Heart right ventricle (tissue), 16 donors: Measurements from ENCODE around the gene RCOR3. TPM values are rescaled to one million over a fixed set of nuclear protein-coding genes. Genes with fewer than 3 reads are reported as not detected.
"Not testable (repeated sequence)": the region's sequence is repeated elsewhere in the genome, so short reads cannot be mapped to it uniquely, and the experiment has no call there.

Source experiments
- ATAC-seq, 8 donors: fragments of 200-7000 bp; cut with Tn5 transposase; one replicate each; pipeline ENCODE4 v1.9.1; 2020; ENCODE audit warnings: mild to moderate bottlenecking in 8 of 8, moderate library complexity in 8 of 8, moderate number of reproducible peaks in 1 of 8
- DNase-seq, 2 donors: peaks; one replicate each; pipeline ENCODE4 v3.0.0-alpha.2; 2020
- H3K27ac ChIP-seq, 10 donors: fragments of 200-600 bp; sonication (generic) in 2 of 10; one replicate each; pipeline versions ENCODE4 v1.5.0 to v1.8.0; 2020 to 2022; ENCODE audit warnings: mild to moderate bottlenecking in 3 of 10
- H3K27me3 ChIP-seq, 7 donors: fragments of 200-600 bp; one replicate each; pipeline ENCODE4 v1.8.0; 2021 to 2022; ENCODE audit warnings: mild to moderate bottlenecking in 2 of 7
- H3K36me3 ChIP-seq, 9 donors: fragments of 200-600 bp; sonication (generic) in 1 of 9; one replicate each; pipeline versions ENCODE4 v1.5.0 to v1.8.0; 2020 to 2022; ENCODE audit warnings: mild to moderate bottlenecking in 2 of 9
- H3K4me1 ChIP-seq, 9 donors: fragments of 200-600 bp; sonication (generic) in 1 of 9; one replicate each; pipeline versions ENCODE4 v1.5.0 to v1.8.0; 2020 to 2022; ENCODE audit warnings: mild to moderate bottlenecking in 4 of 9
- H3K4me3 ChIP-seq, 10 donors: fragments of 200-600 bp; sonication (generic) in 2 of 10; one replicate each; pipeline versions ENCODE4 v1.5.0 to v1.8.0; 2020 to 2022; ENCODE audit warnings: mild to moderate bottlenecking in 7 of 10, moderate library complexity in 2 of 10
- H3K9me3 ChIP-seq, 11 donors: fragments of 200-600 bp in 10 of 11; sonication (generic) in 2 of 11; one replicate each; pipeline versions ENCODE4 v1.5.0 to v1.8.0; 2013 to 2022; ENCODE audit warnings: mild to moderate bottlenecking in 2 of 11, control low read depth in 1 of 11, moderate library complexity in 1 of 11
- CTCF ChIP-seq, 9 donors: fragments of 200-600 bp; sonication (generic) in 2 of 9; IDR thresholded peaks; one replicate each; pipeline versions ENCODE4 v1.5.0 to v1.8.0; 2021 to 2022; ENCODE audit warnings: antibody characterized with exemption in 9 of 9, mild to moderate bottlenecking in 5 of 9, moderate library complexity in 1 of 9
- WGBS, 2 donors: extraction: QIAGEN DNeasy Blood & Tissue Kit; methylation state at CpG; one replicate each; pipeline ENCODE4 v1.1.7; 2013; ENCODE audit warnings: inconsistent platforms in 1 of 2; 5-methylcytosine and 5-hydroxymethylcytosine counted together
- intact Hi-C, 10 donors: fragments of 100-400 bp; cut with DNase I; formaldehyde crosslinking; loops; one replicate each; pipeline versions ENCODE4 v1.11.1 to v1.14.2; 2022
- polyA plus RNA-seq, 2 donors: library from polyadenylated mRNA; stranded (reverse); fragments of 200-250 nt; gene quantifications; one replicate each; pipeline ENCODE4 v1.2.3, GENCODE V29; 2013
- total RNA-seq, 10 donors: library from RNA; stranded (reverse); fragmentation: NEBNext Ultra II Directional in 3 of 10; extraction: Animal tissue kit (Norgen Biotek cat#: 25700) in 3 of 10; gene quantifications; one replicate each; pipeline versions ENCODE4 v1.2.1 to v1.2.4, GENCODE V29; 2021 to 2023
- donor health status: Arrhythmogenic right ventricular cardiomyopathy.
- donor health status: ischemic (EF 13 %, LVEDD 7.1; RV severe dilation, severe dysfunction).
- donor health status: healthy with polysubstance abuse.
- donor health status: DM: no; HTN: yes; CAD: no.
- donor health status: DM: no; HTN: no; CAD: no.
- donor health status: ischemic (EF 25% LVEDD 6.9; RV normal size, moderate dysfunction).
- donor health status: ischemic (EF 25% LVEDD 5.7; RV mildly dilated, moderate dysfunction).
- donor health status: healthy.
- donor health status: DM: yes; HTN: yes; CAD: no.
- donor health status: Ischemic cardiomyopathy.
- donor health status: ischemic (EF 35%, LVEDD 5.7; RV mildly dilated, moderate dysfunction).
- donor health status: nonischemic (EF 11% LVEDD 7.7; RV severe dilation, severe dysfunction).
- donor health status: DM: yes; HTN: yes; CAD: no.
- donor health status: PGD.
- donor health status: ischemic (EF 29% LVEDD 5.4; RV normal size, mild dysfunction).
- donor health status: nonischemic (EF 23%, LVEDD 6.1; RV moderate dilation, normal function).

RCOR3 gene
- total and polyA plus RNA-seq, 12 donors = 17.7 to 65.5 (median 50.1) TPM

GRCh38 chr1:211345719-211346118, 86.6 kb downstream of the RCOR3 start:
- WGBS, 2 donors = 91 to 97% methylated on average over 2 of the region's 2 CpGs

GRCh38 chr1:211347077-211347844, 88.1 kb downstream of the RCOR3 start:
- no peak overlapping the region for H3K4me3 ChIP-seq
- H3K9me3 ChIP-seq = no peaks in the 10 kb centered on the region
- DNase-seq = no peak
- no peak overlapping the region for H3K27ac ChIP-seq
- intact Hi-C loops = no loop called here
- 89 to 94% methylated on average over 4 of the region's 4 CpGs for WGBS, 2 donors
- peaks cover 0 to 16% (median 0%) of the 10 kb centered on the region in 9 donors for H3K4me1 ChIP-seq
- no peak for ATAC-seq
- no peaks in the 10 kb centered on the region for H3K27me3 ChIP-seq
- H3K36me3 ChIP-seq = no peaks in the 10 kb centered on the region
- TF ChIP-seq CTCF (IDR thresholded peaks at IDR 0.05) = no peak

More at GRCh38 chr1:211345719-211346118, 86.6 kb downstream of the RCOR3 start:
- Histone ChIP-seq H3K27me3 (no peaks in the 10 kb centered on the region), H3K4me3 (no peak overlapping the region), H3K9me3 (no peaks in the 10 kb centered on the region), H3K27ac (no peak overlapping the region), H3K4me1 (peaks cover 0 to 26% (median 0%) of the 10 kb centered on the region in 9 donors), H3K36me3 (no peaks in the 10 kb centered on the region)
- intact Hi-C loops = no loop called here
- no peak for ATAC-seq
- DNase-seq = no peak
- no peak for TF ChIP-seq CTCF (IDR thresholded peaks at IDR 0.05)

GRCh38 chr1:211348547-211348946, 89.4 kb downstream of the RCOR3 start:
- H3K4me1 ChIP-seq = peaks cover 0 to 24% (median 0%) of the 10 kb centered on the region in 9 donors
- H3K36me3 ChIP-seq = peaks cover 0 to 3% (median 0%) of the 10 kb centered on the region in 9 donors
- H3K4me3 ChIP-seq = no peak overlapping the region
- no peak for TF ChIP-seq CTCF (IDR thresholded peaks at IDR 0.05)
- intact Hi-C loops = no loop called here
- no peak for DNase-seq
- H3K27ac ChIP-seq = no peak overlapping the region
- H3K27me3 ChIP-seq = no peaks in the 10 kb centered on the region
- H3K9me3 ChIP-seq = peaks cover 0 to 7% (median 0%) of the 10 kb centered on the region in 11 donors
- no peak for ATAC-seq

- Histone ChIP-seq H3K4me1 (peaks cover 0 to 23% (median 0%) of the 10 kb centered on the region in 9 donors), H3K27ac (no peak overlapping the region), H3K4me3 (no peak overlapping the region), H3K27me3 (no peaks in the 10 kb centered on the region), H3K9me3 (peaks cover 0 to 7% (median 0%) of the 10 kb centered on the region in 11 donors), H3K36me3 (peaks cover 0 to 13% (median 0%) of the 10 kb centered on the region in 9 donors)
- no peak for DNase-seq
- 96% methylated on average over 2 of the region's 2 CpGs for WGBS, 2 donors
- intact Hi-C loops = no loop called here
- no peak for TF ChIP-seq CTCF (IDR thresholded peaks at IDR 0.05)
- no peak for ATAC-seq
Observed at GRCh38 chr1:211349741-211350140, 90.6 kb downstream of the RCOR3 start.

GRCh38 chr1:211352055-211352454, 92.9 kb downstream of the RCOR3 start:
- 97 to 98% methylated on average over 3 of the region's 3 CpGs for WGBS, 2 donors
- Histone ChIP-seq H3K36me3 (peaks cover 0 to 24% (median 0%) of the 10 kb centered on the region in 9 donors), H3K4me1 (peaks cover 0 to 18% (median 0%) of the 10 kb centered on the region in 9 donors)
- H3K27ac ChIP-seq, H3K27me3 ChIP-seq, H3K9me3 ChIP-seq, ATAC-seq, DNase-seq, intact Hi-C loops, H3K4me3 ChIP-seq: not testable (repeated sequence)
